HEK293 (cell line): Measurements from ENCODE around the gene PDLIM1.

Source experiments
- CTCF ChIA-PET: fragments of 350-600 bp; formaldehyde crosslinking; extraction: SDS; loops from one replicate; lab custom pipeline; 2021; ENCODE audit warnings: antibody characterized with exemption; lab: Yijun Ruan, JAX
- POLR2A ChIA-PET: fragments of 300-600 bp; formaldehyde crosslinking; extraction: SDS; loops from one replicate; lab custom pipeline; 2020; ENCODE audit warnings: antibody characterized with exemption, inconsistent platforms; lab: Yijun Ruan, JAX
- H3K27ac ChIP-seq: fragments of 200-500 bp; sonication (Bioruptor generic); 2 replicates; pipeline ENCODE4 v1.5.1; 2014; ENCODE audit warnings: low read depth, low read length, control low read depth, inconsistent platforms; ENCODE audit errors: extremely low read depth
- H3K36me3 ChIP-seq, 2 experiments: fragments of 200-500 bp in 1 of 2; sonication (Bioruptor generic) in 1 of 2; 1 replicate in 1 of 2; 2 replicates in 1 of 2; pipeline ENCODE4 v1.5.1; 2014 to 2017; ENCODE audit warnings: inconsistent platforms in 2 of 2, low read length in 2 of 2; ENCODE audit not compliant: control insufficient read depth in 2 of 2, insufficient read depth in 1 of 2
- H3K4me1 ChIP-seq: fragments of 200-500 bp; sonication (Bioruptor generic); 2 replicates; pipeline ENCODE4 v1.5.1; 2014; ENCODE audit warnings: mild to moderate bottlenecking, low read length, inconsistent platforms; ENCODE audit not compliant: control insufficient read depth, insufficient read depth
- H3K4me3 ChIP-seq: 2 replicates; pipeline ENCODE4 v1.5.1; 2011; ENCODE audit warnings: low read depth, mild to moderate bottlenecking, control low read depth, low read length, moderate library complexity
- H3K9me3 ChIP-seq: fragments of 200-500 bp; sonication (Bioruptor generic); 2 replicates; pipeline ENCODE4 v1.5.1; 2014; ENCODE audit warnings: low read depth, low read length, inconsistent platforms; ENCODE audit not compliant: control insufficient read depth, insufficient read depth
- BCL11A ChIP-seq: fragments of 450-650 bp; formaldehyde crosslinking; IDR thresholded peaks from 2 replicates; pipeline ENCODE4 v1.5.1; 2016; ENCODE audit warnings: low read depth, missing biosample characterization, missing genetic modification characterization
- GFI1B ChIP-seq: fragments of 450-650 bp; formaldehyde crosslinking; IDR thresholded peaks from 2 replicates; pipeline ENCODE4 v1.5.1; 2016; ENCODE audit warnings: missing biosample characterization, missing genetic modification characterization
- KLF1 ChIP-seq: fragments of 450-650 bp; formaldehyde crosslinking; IDR thresholded peaks from 2 replicates; pipeline ENCODE4 v1.5.1; 2016; ENCODE audit warnings: missing biosample characterization, missing genetic modification characterization
- KLF16 ChIP-seq: fragments of 450-650 bp; formaldehyde crosslinking; IDR thresholded peaks from 2 replicates; pipeline ENCODE4 v1.5.1; 2017; ENCODE audit warnings: missing biosample characterization, missing genetic modification characterization
- KLF8 ChIP-seq: fragments of 450-650 bp; formaldehyde crosslinking; IDR thresholded peaks from 2 replicates; pipeline ENCODE4 v1.5.1; 2016; ENCODE audit warnings: missing biosample characterization, missing genetic modification characterization
- SCRT2 ChIP-seq: fragments of 450-650 bp; formaldehyde crosslinking; IDR thresholded peaks from 2 replicates; pipeline ENCODE4 v1.5.1; 2016; ENCODE audit warnings: missing biosample characterization, missing genetic modification characterization
- SETDB1 ChIP-seq: IDR thresholded peaks from one replicate; pipeline ENCODE4 v1.6.1; 2017; ENCODE audit warnings: mild to moderate bottlenecking, low read length, moderate library complexity, mixed read lengths; ENCODE audit not compliant: insufficient read length
- ZEB2 ChIP-seq: fragments of 450-650 bp; formaldehyde crosslinking; IDR thresholded peaks from 2 replicates; pipeline ENCODE4 v1.5.1; 2016; ENCODE audit warnings: missing biosample characterization, missing genetic modification characterization
- ZNF112 ChIP-seq: fragments of 450-650 bp; formaldehyde crosslinking; IDR thresholded peaks from 2 replicates; pipeline ENCODE4 v1.5.0; 2017; ENCODE audit warnings: missing biosample characterization, missing genetic modification characterization
- ZNF121 ChIP-seq: fragments of 450-650 bp; formaldehyde crosslinking; IDR thresholded peaks from 2 replicates; pipeline ENCODE4 v1.5.1; 2016; ENCODE audit warnings: missing biosample characterization, missing genetic modification characterization
- ZNF155 ChIP-seq: fragments of 450-650 bp; formaldehyde crosslinking; IDR thresholded peaks from 2 replicates; pipeline ENCODE4 v1.5.1; 2016; ENCODE audit warnings: missing biosample characterization, missing genetic modification characterization
- ZNF629 ChIP-seq: fragments of 450-650 bp; formaldehyde crosslinking; IDR thresholded peaks from 2 replicates; pipeline ENCODE4 v1.5.1; 2017; ENCODE audit warnings: missing biosample characterization, missing genetic modification characterization
- ZNF76 ChIP-seq: fragments of 450-650 bp; formaldehyde crosslinking; IDR thresholded peaks from 2 replicates; pipeline ENCODE4; 2016; ENCODE audit warnings: low read depth, missing biosample characterization, missing genetic modification characterization, borderline replicate concordance
- TF ChIP-seq, protein P1 (sequence below): fragments of 450-650 bp; formaldehyde crosslinking; IDR thresholded peaks from 2 replicates; pipeline ENCODE4 v1.5.1; 2017; ENCODE audit warnings: missing biosample characterization, missing genetic modification characterization
- TF ChIP-seq, protein P2 (sequence below): fragments of 450-650 bp; formaldehyde crosslinking; IDR thresholded peaks from 2 replicates; pipeline ENCODE4 v1.5.1; 2016; ENCODE audit warnings: missing biosample characterization, missing genetic modification characterization
- TF ChIP-seq, protein P3 (sequence below): fragments of 450-650 bp; formaldehyde crosslinking; IDR thresholded peaks from 2 replicates; pipeline ENCODE4 v1.5.1; 2017; ENCODE audit warnings: missing biosample characterization, missing genetic modification characterization

PDLIM1 gene

DNA sequence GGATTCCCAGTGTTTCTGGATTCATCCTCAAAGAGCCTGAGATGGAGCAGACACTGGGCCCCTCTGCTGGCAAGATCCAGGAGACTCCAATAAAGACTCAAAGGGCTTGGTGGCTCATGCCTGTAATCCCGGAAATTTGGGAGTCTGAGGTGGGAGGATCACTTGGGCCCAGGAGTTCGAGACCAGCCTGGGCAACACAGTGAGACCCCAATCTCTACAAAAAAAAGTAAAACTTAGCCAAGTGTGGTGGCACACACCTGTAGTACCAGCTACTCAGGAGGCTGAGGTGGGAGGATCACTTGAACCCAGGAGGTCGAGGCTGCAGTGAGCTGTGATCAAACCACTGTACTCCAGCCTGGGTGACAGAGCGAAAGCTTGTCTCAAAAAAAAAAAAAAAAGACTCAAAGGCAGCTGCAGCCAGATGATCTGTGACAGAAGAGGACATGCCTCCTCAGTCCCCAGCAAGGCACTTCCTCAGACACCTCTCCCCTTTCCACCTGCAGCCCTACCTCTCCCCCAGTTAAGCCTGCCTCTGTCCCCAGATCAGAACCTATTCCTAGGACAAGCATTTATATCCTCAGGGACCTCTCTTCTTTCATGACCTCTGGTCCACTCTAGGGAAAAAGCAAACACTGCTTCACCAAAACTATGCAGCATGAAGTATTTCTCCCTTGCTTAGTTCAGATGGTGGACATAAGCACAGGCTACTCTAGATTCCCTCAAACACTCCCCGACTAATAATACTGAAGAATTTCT is 27.9 kb downstream of the PDLIM1 start:
- no peak for TF ChIP-seq SCRT2
- TF ChIP-seq ZNF121 (tag by site-specific recombination) = peak; percentile 82
- TF ChIP-seq, protein P1, sequence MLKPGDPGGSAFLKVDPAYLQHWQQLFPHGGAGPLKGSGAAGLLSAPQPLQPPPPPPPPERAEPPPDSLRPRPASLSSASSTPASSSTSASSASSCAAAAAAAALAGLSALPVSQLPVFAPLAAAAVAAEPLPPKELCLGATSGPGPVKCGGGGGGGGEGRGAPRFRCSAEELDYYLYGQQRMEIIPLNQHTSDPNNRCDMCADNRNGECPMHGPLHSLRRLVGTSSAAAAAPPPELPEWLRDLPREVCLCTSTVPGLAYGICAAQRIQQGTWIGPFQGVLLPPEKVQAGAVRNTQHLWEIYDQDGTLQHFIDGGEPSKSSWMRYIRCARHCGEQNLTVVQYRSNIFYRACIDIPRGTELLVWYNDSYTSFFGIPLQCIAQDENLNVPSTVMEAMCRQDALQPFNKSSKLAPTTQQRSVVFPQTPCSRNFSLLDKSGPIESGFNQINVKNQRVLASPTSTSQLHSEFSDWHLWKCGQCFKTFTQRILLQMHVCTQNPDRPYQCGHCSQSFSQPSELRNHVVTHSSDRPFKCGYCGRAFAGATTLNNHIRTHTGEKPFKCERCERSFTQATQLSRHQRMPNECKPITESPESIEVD (tag by site-specific recombination) = no peak
- no peak for TF ChIP-seq KLF1 (tag by site-specific recombination)
- no peak for TF ChIP-seq ZNF629 (tag by site-specific recombination)
- no peak overlapping the region for H3K27ac ChIP-seq
- peaks cover 22 to 61% of the 10 kb centered on the region in 2 experiments for H3K36me3 ChIP-seq
- H3K9me3 ChIP-seq = no peaks in the 10 kb centered on the region
- peaks cover 16% of the 10 kb centered on the region for H3K4me1 ChIP-seq
- POLR2A ChIA-PET = no interaction called here
- H3K4me3 ChIP-seq = no peak overlapping the region
- CTCF ChIA-PET = interaction anchor here (2.2 kb wide), 1 partner anchor 100 kb away, joined by 7 read pairs; no protein-coding TSS in a partner anchor

DNA sequence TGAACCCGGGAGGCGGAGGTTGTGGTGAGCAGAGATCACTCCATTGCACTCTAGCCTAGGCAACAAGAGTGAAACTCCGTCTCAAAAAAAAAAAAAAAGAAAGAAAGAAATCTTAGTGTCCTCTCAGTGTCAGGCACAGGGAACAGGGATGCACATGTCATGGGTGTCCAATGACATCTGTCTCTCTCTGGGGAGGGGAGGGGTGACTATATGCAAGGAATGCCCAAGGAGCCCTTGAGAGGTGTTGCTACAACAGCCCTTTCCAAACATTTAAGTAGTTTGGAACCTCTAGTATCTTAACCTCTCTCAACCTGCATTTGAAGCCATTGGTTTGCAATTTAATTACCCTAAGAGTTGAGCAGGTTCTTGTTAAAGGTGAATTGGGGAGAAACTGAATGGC is 28.9 kb downstream of the PDLIM1 start:
- Histone ChIP-seq H3K27ac (no peak overlapping the region), H3K9me3 (no peaks in the 10 kb centered on the region), H3K4me1 (peaks cover 13% of the 10 kb centered on the region), H3K36me3 (peaks cover 28 to 67% of the 10 kb centered on the region in 2 experiments), H3K4me3 (no peak overlapping the region)
- TF ChIP-seq ZNF76 (tag by site-specific recombination) (no peak), SETDB1 (no peak), ZNF155 (no peak), ZEB2 (tag by site-specific recombination) (no peak), KLF8 (tag by site-specific recombination) (no peak), GFI1B (tag by site-specific recombination) (no peak), KLF16 (tag by site-specific recombination) (no peak), BCL11A (tag by site-specific recombination) (no peak), ZNF112 (tag by site-specific recombination) (no peak)
- TF ChIP-seq, protein P2, sequence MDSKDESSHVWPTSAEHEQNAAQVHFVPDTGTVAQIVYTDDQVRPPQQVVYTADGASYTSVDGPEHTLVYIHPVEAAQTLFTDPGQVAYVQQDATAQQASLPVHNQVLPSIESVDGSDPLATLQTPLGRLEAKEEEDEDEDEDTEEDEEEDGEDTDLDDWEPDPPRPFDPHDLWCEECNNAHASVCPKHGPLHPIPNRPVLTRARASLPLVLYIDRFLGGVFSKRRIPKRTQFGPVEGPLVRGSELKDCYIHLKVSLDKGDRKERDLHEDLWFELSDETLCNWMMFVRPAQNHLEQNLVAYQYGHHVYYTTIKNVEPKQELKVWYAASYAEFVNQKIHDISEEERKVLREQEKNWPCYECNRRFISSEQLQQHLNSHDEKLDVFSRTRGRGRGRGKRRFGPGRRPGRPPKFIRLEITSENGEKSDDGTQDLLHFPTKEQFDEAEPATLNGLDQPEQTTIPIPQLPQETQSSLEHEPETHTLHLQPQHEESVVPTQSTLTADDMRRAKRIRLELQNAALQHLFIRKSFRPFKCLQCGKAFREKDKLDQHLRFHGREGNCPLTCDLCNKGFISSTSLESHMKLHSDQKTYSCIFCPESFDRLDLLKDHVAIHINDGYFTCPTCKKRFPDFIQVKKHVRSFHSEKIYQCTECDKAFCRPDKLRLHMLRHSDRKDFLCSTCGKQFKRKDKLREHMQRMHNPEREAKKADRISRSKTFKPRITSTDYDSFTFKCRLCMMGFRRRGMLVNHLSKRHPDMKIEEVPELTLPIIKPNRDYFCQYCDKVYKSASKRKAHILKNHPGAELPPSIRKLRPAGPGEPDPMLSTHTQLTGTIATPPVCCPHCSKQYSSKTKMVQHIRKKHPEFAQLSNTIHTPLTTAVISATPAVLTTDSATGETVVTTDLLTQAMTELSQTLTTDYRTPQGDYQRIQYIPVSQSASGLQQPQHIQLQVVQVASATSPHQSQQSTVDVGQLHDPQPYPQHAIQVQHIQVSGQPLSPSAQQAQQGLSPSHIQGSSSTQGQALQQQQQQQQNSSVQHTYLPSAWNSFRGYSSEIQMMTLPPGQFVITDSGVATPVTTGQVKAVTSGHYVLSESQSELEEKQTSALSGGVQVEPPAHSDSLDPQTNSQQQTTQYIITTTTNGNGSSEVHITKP = no peak
- TF ChIP-seq, protein P3, sequence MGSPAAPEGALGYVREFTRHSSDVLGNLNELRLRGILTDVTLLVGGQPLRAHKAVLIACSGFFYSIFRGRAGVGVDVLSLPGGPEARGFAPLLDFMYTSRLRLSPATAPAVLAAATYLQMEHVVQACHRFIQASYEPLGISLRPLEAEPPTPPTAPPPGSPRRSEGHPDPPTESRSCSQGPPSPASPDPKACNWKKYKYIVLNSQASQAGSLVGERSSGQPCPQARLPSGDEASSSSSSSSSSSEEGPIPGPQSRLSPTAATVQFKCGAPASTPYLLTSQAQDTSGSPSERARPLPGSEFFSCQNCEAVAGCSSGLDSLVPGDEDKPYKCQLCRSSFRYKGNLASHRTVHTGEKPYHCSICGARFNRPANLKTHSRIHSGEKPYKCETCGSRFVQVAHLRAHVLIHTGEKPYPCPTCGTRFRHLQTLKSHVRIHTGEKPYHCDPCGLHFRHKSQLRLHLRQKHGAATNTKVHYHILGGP (tag by site-specific recombination) = no peak
- ChIA-PET CTCF (no interaction called here), POLR2A (no interaction called here)
